ENCODE measurements around the gene AK5.

AK5 gene

GRCh38 chr1:77347646-77348045 is 65.8 kb downstream of the AK5 start:
- H3K9me3 ChIP-seq (ENCODE audit: severe bottlenecking), result no peaks in the 10 kb centered on the region
- H3K36me3 ChIP-seq, result no peaks in the 10 kb centered on the region
- H3K27ac ChIP-seq, result no peak overlapping the region
- no peak for TF ChIP-seq CTCF (IDR thresholded peaks at IDR 0.05; ENCODE audit: low read depth, low read length)
- H3K27me3 ChIP-seq (ENCODE audit: insufficient read depth, low read depth, severe bottlenecking), result no peaks in the 10 kb centered on the region
- no peak for DNase-seq
- H3K4me3 ChIP-seq (ENCODE audit: low read depth, low read length), result no peak overlapping the region

- no peak overlapping the region for H3K27ac ChIP-seq
- no peak for TF ChIP-seq CTCF (IDR thresholded peaks at IDR 0.05; ENCODE audit: low read depth, low read length)
- H3K36me3 ChIP-seq, result no peaks in the 10 kb centered on the region
Observed at GRCh38 chr1:77348549-77348948, 66.7 kb downstream of the AK5 start.

GRCh38 chr1:77349275-77349674 is 67.5 kb downstream of the AK5 start:
- no peaks in the 10 kb centered on the region for H3K27me3 ChIP-seq (ENCODE audit: insufficient read depth, low read depth, severe bottlenecking)
- H3K27ac ChIP-seq, result no peak overlapping the region
- H3K36me3 ChIP-seq, result no peaks in the 10 kb centered on the region
- no peak for DNase-seq
- H3K4me3 ChIP-seq (ENCODE audit: low read depth, low read length), result no peak overlapping the region
- no peak for TF ChIP-seq CTCF (IDR thresholded peaks at IDR 0.05; ENCODE audit: low read depth, low read length)
- H3K9me3 ChIP-seq (ENCODE audit: severe bottlenecking), result no peaks in the 10 kb centered on the region

More at GRCh38 chr1:77348549-77348948, 66.7 kb downstream of the AK5 start:
- Histone ChIP-seq H3K4me3 (ENCODE audit: low read depth, low read length) (no peak overlapping the region), H3K9me3 (ENCODE audit: severe bottlenecking) (no peaks in the 10 kb centered on the region), H3K27me3 (ENCODE audit: insufficient read depth, low read depth, severe bottlenecking) (no peaks in the 10 kb centered on the region)
- no peak for DNase-seq

GRCh38 chr1:77350012-77350770 is 68.4 kb downstream of the AK5 start:
- no peak overlapping the region for H3K4me3 ChIP-seq (ENCODE audit: low read depth, low read length)
- DNase-seq, result no peak
- no peaks in the 10 kb centered on the region for H3K27me3 ChIP-seq (ENCODE audit: insufficient read depth, low read depth, severe bottlenecking)
- H3K36me3 ChIP-seq, result no peaks in the 10 kb centered on the region
- TF ChIP-seq CTCF (IDR thresholded peaks at IDR 0.05; ENCODE audit: low read depth, low read length), result no peak
- H3K27ac ChIP-seq, result no peak overlapping the region
- no peaks in the 10 kb centered on the region for H3K9me3 ChIP-seq (ENCODE audit: severe bottlenecking)

- no peak for TF ChIP-seq CTCF (IDR thresholded peaks at IDR 0.05; ENCODE audit: low read depth, low read length)
- H3K9me3 ChIP-seq (ENCODE audit: severe bottlenecking), result no peaks in the 10 kb centered on the region
- no peaks in the 10 kb centered on the region for H3K36me3 ChIP-seq
- DNase-seq, result no peak
- no peak overlapping the region for H3K27ac ChIP-seq
- H3K27me3 ChIP-seq (ENCODE audit: insufficient read depth, low read depth, severe bottlenecking), result no peaks in the 10 kb centered on the region
- no peak overlapping the region for H3K4me3 ChIP-seq (ENCODE audit: low read depth, low read length)
Observed at GRCh38 chr1:77354536-77354935, 72.7 kb downstream of the AK5 start.

- DNase-seq, result no peak
- no peak for TF ChIP-seq CTCF (IDR thresholded peaks at IDR 0.05; ENCODE audit: low read depth, low read length)
- no peaks in the 10 kb centered on the region for H3K27me3 ChIP-seq (ENCODE audit: insufficient read depth, low read depth, severe bottlenecking)
- H3K4me3 ChIP-seq (ENCODE audit: low read depth, low read length), result no peak overlapping the region
- H3K36me3 ChIP-seq, result no peaks in the 10 kb centered on the region
- H3K9me3 ChIP-seq (ENCODE audit: severe bottlenecking), result no peaks in the 10 kb centered on the region
- no peak overlapping the region for H3K27ac ChIP-seq
Observed at GRCh38 chr1:77355010-77355409, 73.2 kb downstream of the AK5 start.
